HepG2 (cell line): ENCODE results near the gene ABHD17A. TPM values are rescaled to one million over a fixed set of nuclear protein-coding genes. Genes with fewer than 3 reads are reported as not detected.
A peak's percentile ranks its signal among the peaks of the same experiment; 100 is the strongest.

ENCODE experiments used
- ELF1 ChIP-seq: sonication (generic); formaldehyde crosslinking; IDR thresholded peaks from 2 replicates; pipeline ENCODE4 v1.4.0; 2020; ENCODE audit warnings: missing genetic modification reagents
- HMGA1 ChIP-seq: sonication (generic); formaldehyde crosslinking; conservative IDR thresholded peaks from 2 replicates; pipeline ENCODE4 v1.4.0; 2020; ENCODE audit warnings: missing genetic modification reagents
- KDM5A ChIP-seq: fragments of 200-600 bp; sonication (generic); IDR thresholded peaks from 2 replicates; pipeline ENCODE4 v1.7.0; 2018; ENCODE audit warnings: antibody characterized with exemption, mild to moderate bottlenecking, low read length, borderline replicate concordance
- LBX2 ChIP-seq: sonication (generic); formaldehyde crosslinking; IDR thresholded peaks from 2 replicates; pipeline ENCODE4 v1.5.0; 2020; ENCODE audit warnings: missing genetic modification reagents, mild to moderate bottlenecking, borderline replicate concordance
- NCOA2 ChIP-seq: sonication (generic); formaldehyde crosslinking; IDR thresholded peaks from 2 replicates; pipeline ENCODE4 v1.8.0; 2022; ENCODE audit warnings: inconsistent platforms
- RCOR2 ChIP-seq: IDR thresholded peaks from 2 replicates; pipeline ENCODE4 v1.6.1; 2016; ENCODE audit warnings: missing biosample characterization, missing genetic modification reagents
- SATB2 ChIP-seq: sonication (generic); formaldehyde crosslinking; IDR thresholded peaks from 2 replicates; pipeline ENCODE4 v1.5.0; 2020; ENCODE audit warnings: missing genetic modification reagents
- ZFP62 ChIP-seq: sonication (generic); formaldehyde crosslinking; IDR thresholded peaks from 2 replicates; pipeline ENCODE4 v1.4.0; 2020; ENCODE audit warnings: missing genetic modification reagents
- ZHX1 ChIP-seq: sonication (generic); formaldehyde crosslinking; IDR thresholded peaks from 2 replicates; pipeline ENCODE4 v1.8.1; 2022; ENCODE audit warnings: low read depth, mild to moderate bottlenecking, missing genetic modification reagents
- ZMYM3 ChIP-seq: sonication (generic); formaldehyde crosslinking; IDR thresholded peaks from 2 replicates; pipeline ENCODE4 v1.5.1; 2020; ENCODE audit warnings: mild to moderate bottlenecking, missing genetic modification reagents
- ZNF234 ChIP-seq: sonication (generic); formaldehyde crosslinking; conservative IDR thresholded peaks from 2 replicates; pipeline ENCODE4 v1.5.1; 2020; ENCODE audit warnings: mild to moderate bottlenecking, missing genetic modification reagents
- ZNF318 ChIP-seq: sonication (generic); formaldehyde crosslinking; IDR thresholded peaks from 2 replicates; pipeline ENCODE4 v1.4.0; 2020; ENCODE audit warnings: mild to moderate bottlenecking, missing genetic modification reagents
- ZNF652 ChIP-seq: IDR thresholded peaks from 2 replicates; pipeline ENCODE4 v1.6.1; 2016; ENCODE audit warnings: low read depth, borderline replicate concordance
- ZNF766 ChIP-seq: sonication (generic); formaldehyde crosslinking; IDR thresholded peaks from 2 replicates; pipeline ENCODE4 v1.5.0; 2020; ENCODE audit warnings: missing genetic modification reagents, borderline replicate concordance
- ZSCAN21 ChIP-seq: sonication (generic); formaldehyde crosslinking; IDR thresholded peaks from 2 replicates; pipeline ENCODE4 v1.8.0; 2022; ENCODE audit warnings: mild to moderate bottlenecking, missing genetic modification reagents, moderate library complexity, borderline replicate concordance
- polyA plus RNA-seq, 8 experiments: library from polyadenylated mRNA; depleted of rRNA in 3 of 8; stranded (reverse) in 7 of 8; unstranded in 1 of 8; fragments of >200 nt; fragmentation: Illumina TruSeq in 4 of 8; extraction: Trizol in 4 of 8; gene quantifications; 2 replicates each; pipeline versions ENCODE4 v1.2.1 to v1.2.3, GENCODE V29; 2011 to 2016; ENCODE audit warnings: low read depth in 4 of 8, missing spikeins in 1 of 8, mixed read lengths in 1 of 8; ENCODE audit not compliant: insufficient read depth in 1 of 8
- total RNA-seq, 5 experiments: library from RNA; depleted of rRNA; stranded (reverse); fragments of >200 nt; fragmentation: Illumina TruSeq; extraction: Trizol; gene quantifications; 2 replicates each; pipeline ENCODE4 v1.2.3, GENCODE V29; 2016; ENCODE audit warnings: low read depth in 1 of 5

The ABHD17A gene
- total and polyA plus RNA-seq, 2 of the 13 experiments (the other 11 are each of a cell fraction or from before 2014, with no cell fraction given), result 27.7 to 40.8 TPM

GRCh38 chr19:1905110-1905862 lies 20.0 kb upstream of the ABHD17A start, which contains the start of the genes ADAT3 and SCAMP4 (continued):
- TF ChIP-seq ZNF318 (no peak), ZSCAN21 (CRISPR knock-in tag) (no peak), SATB2 (no peak), ZFP62 (CRISPR knock-in tag) (no peak), ZHX1 (no peak), LBX2 (CRISPR knock-in tag) (no peak), KDM5A (peak; percentile 69; the same call in 1 of the 2 replicates), ZMYM3 (peak; percentile 82), NCOA2 (CRISPR knock-in tag) (peak; percentile 27; the same call in 1 of the 2 replicates), ZNF766 (no peak), HMGA1 (CRISPR knock-in tag) (no peak), RCOR2 (CRISPR knock-in tag) (no peak), ZNF234 (CRISPR knock-in tag) (no peak), ZNF652 (CRISPR knock-in tag) (no peak), ELF1 (peak; percentile 76)
